HG02938 (cell line): Measurements from ENCODE around the gene PPP1R14B.

Experiments used
- ATAC-seq: cut with Tn5 transposase; IDR thresholded peaks from one replicate; pipeline ENCODE4 v1.9.1; 2021; ENCODE audit warnings: mild to moderate bottlenecking, moderate library complexity; ENCODE audit not compliant: unreplicated experiment

Gene PPP1R14B

GRCh38 chr11:64283092-64283491 lies 36.3 kb upstream of the PPP1R14B start:
- no peak for ATAC-seq

- no peak for ATAC-seq
Measured at GRCh38 chr11:64281957-64282770, 35.4 kb upstream of the PPP1R14B start.

- ATAC-seq = no peak
Measured at GRCh38 chr11:64278576-64279190, 31.9 kb upstream of the PPP1R14B start.

GRCh38 chr11:64276653-64277431 lies 30.1 kb upstream of the PPP1R14B start:
- no peak for ATAC-seq

- no peak for ATAC-seq
Measured at GRCh38 chr11:64275841-64276240, 29.1 kb upstream of the PPP1R14B start.

GRCh38 chr11:64275031-64275800 lies 28.5 kb upstream of the PPP1R14B start:
- ATAC-seq = no peak

- peak; percentile 67 for ATAC-seq
Measured at GRCh38 chr11:64269540-64270220, 22.9 kb upstream of the PPP1R14B start.

GRCh38 chr11:64268893-64269539 lies 22.3 kb upstream of the PPP1R14B start:
- peak; percentile 9 for ATAC-seq

GRCh38 chr11:64268025-64268892 lies 21.5 kb upstream of the PPP1R14B start:
- ATAC-seq = no peak

- ATAC-seq = no peak
Measured at GRCh38 chr11:64267207-64267945, 20.6 kb upstream of the PPP1R14B start.

- ATAC-seq = no peak
Measured at GRCh38 chr11:64266339-64266738, 19.6 kb upstream of the PPP1R14B start.

GRCh38 chr11:64265176-64266160 lies 18.7 kb upstream of the PPP1R14B start:
- ATAC-seq = no peak

- ATAC-seq = no peak
Measured at GRCh38 chr11:64264371-64264852, 17.7 kb upstream of the PPP1R14B start.

GRCh38 chr11:64263947-64264317 lies 17.2 kb upstream of the PPP1R14B start:
- no peak for ATAC-seq

GRCh38 chr11:64263021-64263946 lies 16.5 kb upstream of the PPP1R14B start:
- ATAC-seq = no peak
